DND-41 (cell line): Measurements from ENCODE around the gene FMN1.

ENCODE experiments used
- ATAC-seq: fragments of 200-7000 bp; cut with Tn5 transposase; 3 replicates; pipeline ENCODE4 v1.9.1; 2021; ENCODE audit warnings: low read depth; ENCODE audit not compliant: insufficient read depth
- DNase-seq: peaks from one replicate; pipeline ENCODE4 v3.0.0-alpha.2; 2020
- H2AFZ ChIP-seq: 2 replicates; pipeline ENCODE4 v1.6.0; 2012; ENCODE audit warnings: low read depth, low read length
- H3K27ac ChIP-seq: 2 replicates; pipeline ENCODE4 v1.5.1; 2012; ENCODE audit warnings: low read length, inconsistent platforms
- H3K27me3 ChIP-seq: fragments of 200-600 bp; sonication (generic); 2 replicates; pipeline ENCODE4 v1.6.0; 2012; ENCODE audit warnings: low read length, mild to moderate bottlenecking, inconsistent platforms; ENCODE audit not compliant: insufficient read depth, poor library complexity
- H3K36me3 ChIP-seq: 2 replicates; pipeline ENCODE4 v1.5.1; 2012; ENCODE audit warnings: low read length, inconsistent platforms; ENCODE audit not compliant: insufficient read depth
- H3K4me1 ChIP-seq: 2 replicates; pipeline ENCODE4 v1.5.1; 2012; ENCODE audit warnings: mild to moderate bottlenecking, low read length; ENCODE audit not compliant: insufficient read depth
- H3K4me2 ChIP-seq: 2 replicates; pipeline ENCODE4 v1.6.0; 2012; ENCODE audit warnings: mild to moderate bottlenecking, moderate library complexity, low read length, inconsistent platforms; ENCODE audit not compliant: insufficient read depth
- H3K4me3 ChIP-seq, 2 experiments: fragments of 200-600 bp in 1 of 2; shearing (Covaris generic) in 1 of 2; 2 replicates each; pipeline ENCODE4 v1.5.1; 2012 to 2016; ENCODE audit warnings: inconsistent platforms in 2 of 2, low read length in 2 of 2, mild to moderate bottlenecking in 2 of 2, low read depth in 1 of 2, moderate library complexity in 1 of 2
- H3K79me2 ChIP-seq: 2 replicates; pipeline ENCODE4 v1.6.0; 2012; ENCODE audit warnings: low read length, inconsistent platforms; ENCODE audit not compliant: insufficient read depth
- H3K9ac ChIP-seq: 2 replicates; pipeline ENCODE4 v1.6.0; 2012; ENCODE audit warnings: low read depth, mild to moderate bottlenecking, inconsistent platforms, low read length, moderate library complexity
- H3K9me3 ChIP-seq: 2 replicates; pipeline ENCODE4 v1.5.1; 2012; ENCODE audit warnings: low read length, moderate library complexity, mild to moderate bottlenecking, inconsistent platforms; ENCODE audit not compliant: insufficient read depth, severe bottlenecking
- H4K20me1 ChIP-seq: 2 replicates; pipeline ENCODE4 v1.6.0; 2012; ENCODE audit warnings: low read length; ENCODE audit not compliant: insufficient read depth
- CTCF ChIP-seq: IDR thresholded peaks from 2 replicates; pipeline ENCODE4 v1.5.1; 2012; ENCODE audit warnings: borderline replicate concordance, low read length, moderate library complexity, mild to moderate bottlenecking; ENCODE audit not compliant: poor library complexity, severe bottlenecking; ENCODE audit errors: extremely low read depth
- EZH2 ChIP-seq: IDR thresholded peaks from 3 replicates; pipeline ENCODE4 v1.6.1; 2012; ENCODE audit warnings: borderline replicate concordance, low read depth, mild to moderate bottlenecking, moderate library complexity, low read length, inconsistent platforms; ENCODE audit not compliant: severe bottlenecking

FMN1 gene

GRCh38 chr15:33188641-33189257 lies 5.8 kb downstream of the FMN1 start:
- Histone ChIP-seq H3K79me2 (no peaks in the 10 kb centered on the region), H3K9me3 (no peaks in the 10 kb centered on the region), H3K4me1 (no peaks in the 10 kb centered on the region), H3K4me2 (no peak overlapping the region), H2AFZ (no peak overlapping the region), H3K9ac (no peak overlapping the region), H3K36me3 (no peaks in the 10 kb centered on the region), H4K20me1 (no peaks in the 10 kb centered on the region), H3K27ac (no peak overlapping the region), H3K27me3 (no peaks in the 10 kb centered on the region), H3K4me3 (no peak overlapping the region)
- ATAC-seq (no peak), DNase-seq (no peak)
- TF ChIP-seq CTCF (no peak), EZH2 (no peak)

- no peak overlapping the region for H3K4me2 ChIP-seq
- no peak for TF ChIP-seq CTCF
- no peak for TF ChIP-seq EZH2
- no peaks in the 10 kb centered on the region for H3K36me3 ChIP-seq
- no peaks in the 10 kb centered on the region for H3K27me3 ChIP-seq
- no peaks in the 10 kb centered on the region for H3K9me3 ChIP-seq
- H2AFZ ChIP-seq, result no peak overlapping the region
- H3K79me2 ChIP-seq, result no peaks in the 10 kb centered on the region
- no peaks in the 10 kb centered on the region for H3K4me1 ChIP-seq
- ATAC-seq (no peak), DNase-seq (no peak)
- no peaks in the 10 kb centered on the region for H4K20me1 ChIP-seq
- H3K4me3 ChIP-seq, result no peak overlapping the region
- H3K27ac ChIP-seq, result no peak overlapping the region
- H3K9ac ChIP-seq, result no peak overlapping the region
These were observed 6.4 kb downstream of the FMN1 start for GRCh38 chr15:33188159-33188558.

GRCh38 chr15:33183334-33183733 lies 11.2 kb downstream of the FMN1 start:
- no peak overlapping the region for H3K4me3 ChIP-seq
- no peaks in the 10 kb centered on the region for H3K4me1 ChIP-seq
- no peak overlapping the region for H3K27ac ChIP-seq
- no peaks in the 10 kb centered on the region for H3K79me2 ChIP-seq
- no peak overlapping the region for H2AFZ ChIP-seq
- H3K9ac ChIP-seq, result no peak overlapping the region
- H4K20me1 ChIP-seq, result no peaks in the 10 kb centered on the region
- H3K36me3 ChIP-seq, result no peaks in the 10 kb centered on the region
- ATAC-seq (no peak), DNase-seq (no peak)
- H3K27me3 ChIP-seq, result no peaks in the 10 kb centered on the region
- no peak overlapping the region for H3K4me2 ChIP-seq
- H3K9me3 ChIP-seq, result no peaks in the 10 kb centered on the region
- TF ChIP-seq EZH2 (no peak), CTCF (no peak)

GRCh38 chr15:33182926-33183325 lies 11.6 kb downstream of the FMN1 start:
- no peak overlapping the region for H3K4me3 ChIP-seq
- TF ChIP-seq EZH2 (no peak), CTCF (no peak)
- no peaks in the 10 kb centered on the region for H3K27me3 ChIP-seq
- H3K27ac ChIP-seq, result no peak overlapping the region
- no peaks in the 10 kb centered on the region for H4K20me1 ChIP-seq
- H3K9ac ChIP-seq, result no peak overlapping the region
- no peak overlapping the region for H2AFZ ChIP-seq
- no peaks in the 10 kb centered on the region for H3K36me3 ChIP-seq
- ATAC-seq (no peak), DNase-seq (no peak)
- H3K4me1 ChIP-seq, result no peaks in the 10 kb centered on the region
- no peaks in the 10 kb centered on the region for H3K9me3 ChIP-seq
- no peaks in the 10 kb centered on the region for H3K79me2 ChIP-seq
- H3K4me2 ChIP-seq, result no peak overlapping the region
